ENCODE data around the gene PKIG.

- TF ChIP-seq, protein P1, sequence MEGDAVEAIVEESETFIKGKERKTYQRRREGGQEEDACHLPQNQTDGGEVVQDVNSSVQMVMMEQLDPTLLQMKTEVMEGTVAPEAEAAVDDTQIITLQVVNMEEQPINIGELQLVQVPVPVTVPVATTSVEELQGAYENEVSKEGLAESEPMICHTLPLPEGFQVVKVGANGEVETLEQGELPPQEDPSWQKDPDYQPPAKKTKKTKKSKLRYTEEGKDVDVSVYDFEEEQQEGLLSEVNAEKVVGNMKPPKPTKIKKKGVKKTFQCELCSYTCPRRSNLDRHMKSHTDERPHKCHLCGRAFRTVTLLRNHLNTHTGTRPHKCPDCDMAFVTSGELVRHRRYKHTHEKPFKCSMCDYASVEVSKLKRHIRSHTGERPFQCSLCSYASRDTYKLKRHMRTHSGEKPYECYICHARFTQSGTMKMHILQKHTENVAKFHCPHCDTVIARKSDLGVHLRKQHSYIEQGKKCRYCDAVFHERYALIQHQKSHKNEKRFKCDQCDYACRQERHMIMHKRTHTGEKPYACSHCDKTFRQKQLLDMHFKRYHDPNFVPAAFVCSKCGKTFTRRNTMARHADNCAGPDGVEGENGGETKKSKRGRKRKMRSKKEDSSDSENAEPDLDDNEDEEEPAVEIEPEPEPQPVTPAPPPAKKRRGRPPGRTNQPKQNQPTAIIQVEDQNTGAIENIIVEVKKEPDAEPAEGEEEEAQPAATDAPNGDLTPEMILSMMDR (IDR thresholded peaks at IDR 0.05): no peak
- TF ChIP-seq POLR2A (IDR thresholded peaks at IDR 0.05): no peak
- no peak for TF ChIP-seq POLR2AphosphoS5 (IDR thresholded peaks at IDR 0.05)
These were observed 35.0 kb upstream of the PKIG start for GRCh38 chr20:44547419-44547818.

All from suprapubic skin (tissue), 4 donors.